Fibroblast of lung (primary cell): Measurements from ENCODE around the gene SLC25A25. TPM values are rescaled to one million over a fixed set of nuclear protein-coding genes. Genes with fewer than 3 reads are reported as not detected.

Experiments used
- DNase-seq, 2 donors: peaks; one replicate each; pipeline versions ENCODE4 v3.0.0 to v3.0.0-alpha.2; 2010; ENCODE audit warnings: low read depth in 2 of 2
- H2AFZ ChIP-seq: 2 replicates; pipeline ENCODE4 v1.5.1; 2012; ENCODE audit warnings: low read length, control low read depth, inconsistent platforms
- H3K27ac ChIP-seq: 2 replicates; pipeline ENCODE4 v1.5.1; 2011; ENCODE audit warnings: low read length, control low read depth; ENCODE audit not compliant: insufficient read depth
- H3K27me3 ChIP-seq: 2 replicates; pipeline ENCODE4 v1.5.1; 2011; ENCODE audit warnings: mild to moderate bottlenecking, low read length; ENCODE audit not compliant: control insufficient read depth, insufficient read depth
- H3K36me3 ChIP-seq: 2 replicates; pipeline ENCODE4 v1.5.1; 2011; ENCODE audit warnings: low read length; ENCODE audit not compliant: control insufficient read depth, insufficient read depth
- H3K4me1 ChIP-seq: 2 replicates; pipeline ENCODE4 v1.5.1; 2011; ENCODE audit warnings: low read length; ENCODE audit not compliant: control insufficient read depth, insufficient read depth; ENCODE audit errors: extremely low read depth
- H3K4me2 ChIP-seq: 2 replicates; pipeline ENCODE4 v1.5.1; 2011; ENCODE audit warnings: low read length, control low read depth; ENCODE audit not compliant: insufficient read depth; ENCODE audit errors: extremely low read depth
- H3K4me3 ChIP-seq, 4 experiments: fragments of 200-600 bp in 1 of 4; sonication (generic) in 1 of 4; replicated peaks in 1 of 4; 2 replicates each; pipeline ENCODE4 v1.5.1; 2011 to 2016; ENCODE audit warnings: low read length in 4 of 4, low read depth in 3 of 4, mild to moderate bottlenecking in 3 of 4, control low read depth in 2 of 4, inconsistent platforms in 1 of 4, mixed read lengths in 1 of 4; ENCODE audit not compliant: insufficient read depth in 1 of 4; ENCODE audit errors: control extremely low read depth in 1 of 4
- H3K79me2 ChIP-seq: 2 replicates; pipeline ENCODE4 v1.5.1; 2012; ENCODE audit warnings: mild to moderate bottlenecking, low read length, inconsistent platforms; ENCODE audit not compliant: control insufficient read depth, insufficient read depth
- H3K9ac ChIP-seq: 2 replicates; pipeline ENCODE4 v1.5.1; 2011; ENCODE audit warnings: mild to moderate bottlenecking, low read length, control low read depth; ENCODE audit not compliant: insufficient read depth
- H3K9me3 ChIP-seq: 2 replicates; pipeline ENCODE4 v1.5.1; 2012; ENCODE audit warnings: low read depth, low read length; ENCODE audit not compliant: control insufficient read depth, insufficient read depth
- H4K20me1 ChIP-seq: 2 replicates; pipeline ENCODE4 v1.5.1; 2011; ENCODE audit warnings: low read length; ENCODE audit not compliant: control insufficient read depth, insufficient read depth; ENCODE audit errors: extremely low read depth
- EZH2 ChIP-seq: IDR thresholded peaks from 2 replicates; pipeline ENCODE4 v1.5.1; 2012; ENCODE audit warnings: low read length, control low read depth, mild to moderate bottlenecking; ENCODE audit errors: missing control alignments
- polyA plus RNA-seq, 2 donors: library from polyadenylated mRNA; depleted of rRNA in 1 of 2; stranded (reverse) in 1 of 2; unstranded in 1 of 2; fragments of >200 nt; gene quantifications; 2 replicates each; pipeline ENCODE4 v1.2.1, GENCODE V29; 2011 to 2012; ENCODE audit warnings: missing spikeins in 1 of 2
- total RNA-seq: library from RNA; depleted of rRNA; stranded (reverse); fragments of >200 nt; gene quantifications from 2 replicates; pipeline ENCODE4 v1.2.1, GENCODE V29; 2014
- TF ChIP-seq, protein P1 (sequence below), 2 donors: IDR thresholded peaks in 1 of 2; conservative IDR thresholded peaks in 1 of 2; 1 replicate in 1 of 2; 2 replicates in 1 of 2; pipeline ENCODE4 v1.5.1; 2011 to 2012; ENCODE audit warnings: low read length in 2 of 2, control low read depth in 1 of 2, inconsistent platforms in 1 of 2, low read depth in 1 of 2, mild to moderate bottlenecking in 1 of 2

The SLC25A25 gene
- total and polyA plus RNA-seq, 2 donors (not counting 1 experiment from before 2014, with no cell fraction given) = 14.0 to 30.7 TPM

DNA sequence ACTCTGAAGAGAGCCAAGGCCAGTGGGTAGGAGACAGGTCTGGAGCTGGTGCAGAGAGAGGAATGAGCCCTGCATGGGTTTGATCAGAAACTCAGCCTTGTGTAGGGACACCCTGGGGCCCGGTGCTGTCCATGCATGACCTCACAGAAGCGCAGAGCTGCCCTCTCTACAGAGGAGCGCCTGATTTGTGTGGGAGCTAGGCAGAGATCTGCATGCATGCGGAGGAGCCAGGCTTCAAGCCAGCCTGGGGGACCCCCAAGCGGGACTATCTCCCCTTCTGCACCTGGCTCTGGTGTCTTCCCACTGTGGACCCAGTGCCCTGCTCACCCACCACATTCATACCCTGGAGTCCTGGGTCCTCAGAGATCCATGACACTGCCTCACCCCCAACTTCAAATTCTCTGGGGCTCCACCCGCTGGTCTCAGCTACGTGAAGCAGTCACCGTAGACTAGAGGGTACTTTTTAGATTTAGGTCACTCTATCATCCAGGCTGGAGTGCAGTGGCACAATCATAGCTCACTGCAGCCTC, 78.6 kb downstream of the SLC25A25 start:
- Histone ChIP-seq H3K36me3 (no peaks in the 10 kb centered on the region), H3K4me2 (no peak overlapping the region), H3K4me3 (no peak overlapping the region), H4K20me1 (no peaks in the 10 kb centered on the region), H3K9me3 (no peaks in the 10 kb centered on the region), H3K79me2 (no peaks in the 10 kb centered on the region), H3K9ac (no peak overlapping the region), H3K27ac (no peak overlapping the region), H2AFZ (no peak overlapping the region), H3K27me3 (peaks cover 7% of the 10 kb centered on the region), H3K4me1 (no peaks in the 10 kb centered on the region)
- TF ChIP-seq EZH2 = no peak
- DNase-seq = no peak

- TF ChIP-seq EZH2 = no peak
- TF ChIP-seq, protein P1, sequence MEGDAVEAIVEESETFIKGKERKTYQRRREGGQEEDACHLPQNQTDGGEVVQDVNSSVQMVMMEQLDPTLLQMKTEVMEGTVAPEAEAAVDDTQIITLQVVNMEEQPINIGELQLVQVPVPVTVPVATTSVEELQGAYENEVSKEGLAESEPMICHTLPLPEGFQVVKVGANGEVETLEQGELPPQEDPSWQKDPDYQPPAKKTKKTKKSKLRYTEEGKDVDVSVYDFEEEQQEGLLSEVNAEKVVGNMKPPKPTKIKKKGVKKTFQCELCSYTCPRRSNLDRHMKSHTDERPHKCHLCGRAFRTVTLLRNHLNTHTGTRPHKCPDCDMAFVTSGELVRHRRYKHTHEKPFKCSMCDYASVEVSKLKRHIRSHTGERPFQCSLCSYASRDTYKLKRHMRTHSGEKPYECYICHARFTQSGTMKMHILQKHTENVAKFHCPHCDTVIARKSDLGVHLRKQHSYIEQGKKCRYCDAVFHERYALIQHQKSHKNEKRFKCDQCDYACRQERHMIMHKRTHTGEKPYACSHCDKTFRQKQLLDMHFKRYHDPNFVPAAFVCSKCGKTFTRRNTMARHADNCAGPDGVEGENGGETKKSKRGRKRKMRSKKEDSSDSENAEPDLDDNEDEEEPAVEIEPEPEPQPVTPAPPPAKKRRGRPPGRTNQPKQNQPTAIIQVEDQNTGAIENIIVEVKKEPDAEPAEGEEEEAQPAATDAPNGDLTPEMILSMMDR (conservative IDR thresholded peaks at IDR 0.05 in 1 of 2, IDR thresholded peaks at IDR 0.05 in 1 of 2; ENCODE audit: low read depth in 1 of 2, low read length in 2 of 2) = no peak
- no peak overlapping the region for H2AFZ ChIP-seq
- H3K9ac ChIP-seq = no peak overlapping the region
Measured at GRCh38 chr9:128148509-128149000, 80.5 kb downstream of the SLC25A25 start.

GRCh38 chr9:128149001-128149701, 81.1 kb downstream of the SLC25A25 start, which contains the start of gene LCN2:
LCN2 (plus strand) TSS chr9:128149453; CDS start chr9:128149526, 73 bp downstream.
- TF ChIP-seq EZH2 = no peak
- TF ChIP-seq, protein P1 (conservative IDR thresholded peaks at IDR 0.05 in 1 of 2, IDR thresholded peaks at IDR 0.05 in 1 of 2; ENCODE audit: low read depth in 1 of 2, low read length in 2 of 2) = no peak
- Histone ChIP-seq H3K4me2 (no peak within 1 kb of the TSS), H3K79me2 (no peaks in the 10 kb centered on the region), H3K36me3 (no peaks in the 10 kb centered on the region), H3K4me1 (no peaks in the 10 kb centered on the region), H2AFZ (no peak within 1 kb of the TSS), H3K4me3 (no peak within 1 kb of the TSS), H3K9ac (no peak within 1 kb of the TSS), H3K27me3 (peaks cover 4% of the 10 kb centered on the region), H3K9me3 (no peaks in the 10 kb centered on the region), H3K27ac (no peak within 1 kb of the TSS), H4K20me1 (no peaks in the 10 kb centered on the region)
- DNase-seq = no peak

More at GRCh38 chr9:128148509-128149000, 80.5 kb downstream of the SLC25A25 start:
- H3K79me2 ChIP-seq = no peaks in the 10 kb centered on the region
- no peaks in the 10 kb centered on the region for H3K9me3 ChIP-seq
- H3K27me3 ChIP-seq = peaks cover 4% of the 10 kb centered on the region
- no peak for DNase-seq
- no peak overlapping the region for H3K4me2 ChIP-seq
- no peak overlapping the region for H3K27ac ChIP-seq
- H3K36me3 ChIP-seq = no peaks in the 10 kb centered on the region
- H3K4me3 ChIP-seq = no peak overlapping the region
- H3K4me1 ChIP-seq = no peaks in the 10 kb centered on the region
- no peaks in the 10 kb centered on the region for H4K20me1 ChIP-seq
